NCI-H82 (cell line): Measurements from ENCODE around the gene SLC7A8.
A peak's percentile ranks its signal among the peaks of the same experiment; 100 is the strongest.
"Not testable (repeated sequence)": the region's sequence is repeated elsewhere in the genome, so short reads cannot be mapped to it uniquely, and the experiment has no call there.

ENCODE experiments used
- DNase-seq: peaks from one replicate; lab custom pipeline; 2025; lab: John Stamatoyannopoulos, UW

The SLC7A8 gene

GRCh38 chr14:23114120-23114458 lies 69.4 kb downstream of the SLC7A8 start:
- no peak for DNase-seq

- DNase-seq: no peak
These were observed 69.9 kb downstream of the SLC7A8 start for GRCh38 chr14:23113431-23114119.

GRCh38 chr14:23112359-23113178 lies 70.9 kb downstream of the SLC7A8 start:
- DNase-seq: no peak

DNA sequence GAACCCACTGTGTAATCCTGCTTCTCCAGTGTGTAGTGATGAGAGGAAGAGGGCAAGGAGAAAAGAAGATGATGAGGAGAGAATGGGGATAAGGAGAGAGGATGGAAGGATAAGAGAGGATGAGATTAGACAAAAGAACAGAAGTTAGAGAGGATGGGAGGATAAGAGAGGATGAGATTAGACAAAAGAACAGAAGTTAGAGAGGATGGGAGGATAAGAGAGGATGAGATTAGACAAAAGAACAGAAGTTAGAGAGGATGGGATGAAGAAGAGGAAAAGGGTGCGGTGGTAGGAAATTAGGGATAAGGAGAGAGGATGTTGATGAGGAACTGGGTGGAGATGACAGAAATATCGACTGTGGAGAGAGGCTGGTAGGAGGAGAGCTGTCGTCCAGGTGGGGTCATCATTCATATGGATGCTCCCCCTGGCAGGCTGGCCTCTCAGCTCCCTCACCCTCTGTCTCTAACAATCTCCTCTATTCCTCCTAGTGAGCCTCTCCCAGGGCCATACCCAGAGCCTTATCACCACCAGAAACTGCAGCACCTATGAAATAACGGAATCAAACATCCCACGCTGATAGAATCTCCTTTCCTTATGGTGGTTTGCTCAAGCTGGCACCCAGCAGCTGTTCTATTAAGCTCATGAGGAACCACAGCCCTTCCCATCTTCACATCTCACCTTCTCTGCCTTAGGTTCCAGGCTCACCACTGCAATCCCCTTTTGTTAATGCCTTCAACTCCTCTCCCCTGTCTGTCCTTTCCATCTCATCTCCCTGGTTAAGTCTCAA lies 72.7 kb downstream of the SLC7A8 start:
- peak; percentile 38 for DNase-seq

DNA sequence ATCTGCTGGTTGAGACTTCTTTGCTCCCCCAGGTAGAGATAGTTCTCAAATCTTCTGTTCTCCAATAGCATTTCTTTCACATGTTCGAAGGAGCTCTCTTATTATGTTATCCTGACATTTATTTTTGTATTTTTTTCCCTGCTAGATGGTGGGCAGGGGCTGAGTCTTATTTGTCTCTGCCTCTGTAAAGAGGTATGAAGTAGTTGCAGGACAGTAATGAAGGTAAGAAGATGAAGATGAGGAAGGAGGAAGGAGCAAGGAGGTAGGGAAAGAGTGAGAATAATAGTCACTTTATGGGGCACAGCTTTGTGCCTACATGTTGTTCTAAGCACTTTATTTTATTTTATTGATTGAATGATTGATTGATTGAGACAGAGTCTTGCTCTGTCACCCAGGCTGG lies 73.7 kb downstream of the SLC7A8 start:
- DNase-seq: no peak

DNA sequence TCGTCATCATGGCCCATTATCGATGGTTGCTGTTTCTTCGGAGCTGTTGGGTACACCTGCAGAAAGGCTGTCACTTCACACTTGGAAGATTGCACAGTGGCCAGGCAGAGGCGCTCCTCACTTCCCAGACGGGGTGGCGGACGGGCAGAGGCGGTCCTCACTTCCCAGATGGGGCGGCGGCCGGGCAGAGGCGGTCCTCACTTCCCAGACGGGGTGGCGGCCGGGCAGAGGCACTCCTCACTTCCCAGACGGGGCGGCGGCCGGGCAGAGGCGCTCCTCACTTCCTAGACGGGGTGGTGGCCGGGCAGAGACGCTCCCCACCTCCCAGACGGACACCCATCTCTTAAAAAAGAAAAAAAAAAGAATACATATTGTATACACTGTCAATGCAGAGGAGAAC lies 75.3 kb downstream of the SLC7A8 start:
- DNase-seq: not testable (repeated sequence)

DNA sequence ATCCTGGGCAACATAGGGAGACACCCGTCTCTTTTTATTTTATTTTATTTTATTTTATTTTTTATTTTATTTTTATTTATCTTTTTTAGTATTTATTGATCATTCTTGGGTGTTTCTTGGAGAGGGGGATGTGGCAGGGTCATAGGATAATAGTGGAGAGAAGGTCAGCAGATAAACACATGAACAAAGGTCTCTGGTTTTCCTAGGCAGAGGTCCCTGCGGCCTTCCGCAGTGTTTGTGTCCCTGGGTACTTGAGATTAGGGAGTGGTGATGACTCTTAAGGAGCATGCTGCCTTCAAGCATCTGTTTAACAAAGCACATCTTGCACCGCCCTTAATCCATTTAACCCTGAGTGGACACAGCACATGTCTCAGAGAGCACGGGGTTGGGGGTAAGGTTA lies 75.8 kb downstream of the SLC7A8 start:
- not testable (repeated sequence) for DNase-seq

DNA sequence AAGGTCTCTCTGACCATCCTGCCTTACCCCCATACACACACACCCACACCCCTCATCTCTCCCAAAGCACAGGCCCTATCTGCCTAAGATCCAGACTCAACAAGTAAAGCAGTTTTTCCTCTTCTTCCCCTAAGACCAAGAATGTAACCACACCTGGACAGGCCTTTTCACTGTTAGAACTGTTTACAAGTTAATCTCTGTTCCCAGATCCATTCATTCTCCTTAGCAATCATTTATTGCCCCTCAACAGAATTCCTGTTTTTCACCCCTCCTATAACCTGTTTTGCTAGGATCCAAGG lies 76.8 kb downstream of the SLC7A8 start:
- DNase-seq: no peak

DNA sequence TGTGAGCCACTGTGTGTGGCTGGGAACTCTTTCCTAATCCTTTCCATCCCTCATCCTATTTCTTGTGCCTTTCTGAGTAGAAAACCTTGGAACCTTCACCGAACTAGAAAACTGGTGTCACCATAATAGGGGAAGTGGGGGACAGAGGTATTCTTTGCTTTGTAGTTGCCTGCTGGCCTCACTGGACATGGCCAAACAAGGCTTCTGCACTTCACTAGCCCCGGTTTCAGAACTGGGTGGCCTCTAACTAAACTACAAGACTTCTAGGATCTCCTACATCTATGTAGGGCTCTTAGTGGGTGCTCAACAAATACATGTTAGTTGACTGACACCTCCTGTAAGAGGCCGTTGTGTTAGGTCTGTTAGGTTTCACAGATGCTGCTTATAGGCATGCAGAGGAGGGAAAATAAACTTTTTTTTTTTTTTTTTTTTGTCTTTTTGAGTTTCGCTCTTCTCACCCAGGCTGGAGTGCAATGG lies 78.1 kb downstream of the SLC7A8 start:
- DNase-seq: no peak

GRCh38 chr14:23104591-23105347 lies 78.7 kb downstream of the SLC7A8 start, which contains the start of gene CIROP:
TSS of gene CIROP (minus strand) at chr14:23104989. CDS start at chr14:23104920, 69 bp downstream.
- no peak for DNase-seq

DNA sequence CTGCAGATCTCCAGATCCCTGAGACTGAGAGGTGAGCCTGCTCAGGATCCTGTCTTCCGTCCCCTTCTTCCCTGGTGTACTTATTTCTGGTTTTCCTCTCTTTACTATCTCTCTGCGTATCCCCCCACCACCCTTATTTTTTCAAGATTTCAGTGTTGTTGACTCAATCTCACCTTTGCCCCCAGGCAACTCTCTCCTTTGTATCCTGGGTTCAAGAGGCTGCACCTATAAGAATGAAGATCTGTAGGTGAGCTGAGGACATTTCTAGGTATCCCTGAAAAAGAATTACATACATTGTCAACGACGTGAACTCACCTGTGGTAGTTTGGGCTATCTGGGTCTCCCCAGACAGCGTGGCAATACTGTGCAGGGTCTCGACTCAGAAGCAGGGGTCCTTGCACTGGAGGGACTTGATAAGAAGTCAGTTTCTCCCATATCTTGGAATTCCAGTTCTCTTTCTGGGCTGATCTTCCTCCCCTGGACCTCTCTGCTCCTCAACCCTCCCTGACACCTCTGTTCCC lies 79.3 kb downstream of the SLC7A8 start:
- DNase-seq: no peak

- no peak for DNase-seq
These were observed 79.9 kb downstream of the SLC7A8 start for GRCh38 chr14:23103581-23103980.

GRCh38 chr14:23102801-23103200 lies 80.7 kb downstream of the SLC7A8 start:
- no peak for DNase-seq

DNA sequence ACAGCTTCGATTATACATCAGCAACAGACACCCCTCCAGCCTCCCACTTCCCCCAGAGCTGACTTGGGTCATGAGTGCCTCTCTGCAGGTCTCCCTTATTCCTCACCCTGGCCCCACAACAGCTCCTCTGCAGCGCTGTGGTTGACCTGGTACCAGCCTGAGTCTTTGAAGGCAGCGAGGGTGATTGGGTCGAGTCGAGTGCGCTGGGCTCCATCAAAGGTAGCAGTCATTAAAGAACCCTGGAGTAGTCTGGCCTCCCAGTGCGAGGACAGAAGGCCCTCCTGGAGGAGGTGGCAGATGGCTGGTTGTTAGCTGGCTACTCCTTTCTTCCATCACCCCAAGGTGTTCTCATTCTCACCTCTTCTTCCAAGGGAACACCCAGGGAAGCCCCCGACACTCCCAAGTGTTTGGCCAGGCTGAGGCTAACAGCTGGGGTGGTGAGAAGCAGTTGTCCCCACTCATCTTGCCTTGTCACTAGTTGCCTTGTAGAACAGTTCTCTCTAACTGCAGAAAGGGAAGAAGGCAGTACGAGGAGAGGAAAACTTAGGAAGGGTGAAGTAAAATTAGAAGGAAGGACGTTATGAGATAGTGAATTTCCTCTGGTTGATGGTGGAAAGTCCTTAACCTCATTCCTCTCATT lies 81.4 kb downstream of the SLC7A8 start:
- DNase-seq: no peak

DNA sequence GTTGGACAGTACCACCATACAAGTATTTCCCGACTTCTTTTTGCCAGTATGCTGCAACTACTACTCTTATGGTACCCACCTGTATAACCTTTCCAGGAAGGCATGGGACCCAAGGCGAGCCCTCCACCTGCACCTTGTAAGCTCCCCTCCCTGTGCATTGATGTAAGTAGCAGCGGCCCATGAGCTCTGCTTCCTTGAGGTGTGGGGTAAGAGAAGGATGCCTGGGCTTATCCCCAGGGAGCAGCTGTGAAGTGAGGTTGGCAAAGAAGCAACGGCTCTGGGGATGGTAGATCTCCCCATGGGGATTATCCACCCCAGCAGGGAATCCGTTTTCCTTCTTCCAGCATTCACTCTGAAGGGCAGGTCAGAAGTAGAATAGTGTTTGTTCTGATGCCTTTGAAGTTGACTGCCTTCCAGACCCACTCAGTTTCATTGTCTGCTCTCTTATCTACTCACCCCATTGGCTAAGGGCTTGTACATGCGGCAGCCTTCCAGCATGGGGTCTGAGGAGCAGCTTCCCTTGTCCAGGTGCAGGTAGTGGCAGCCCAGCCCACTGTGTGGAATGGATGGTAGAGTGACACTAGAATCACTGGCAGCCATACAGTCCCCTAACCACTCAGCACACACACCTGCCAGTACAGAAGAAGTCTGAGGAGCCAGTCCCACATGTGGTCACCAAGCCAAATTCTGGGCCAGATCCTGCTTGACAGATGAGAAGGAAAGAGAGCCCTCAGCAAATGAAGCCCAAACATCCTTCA lies 82.1 kb downstream of the SLC7A8 start:
- peak; percentile 72 for DNase-seq

DNA sequence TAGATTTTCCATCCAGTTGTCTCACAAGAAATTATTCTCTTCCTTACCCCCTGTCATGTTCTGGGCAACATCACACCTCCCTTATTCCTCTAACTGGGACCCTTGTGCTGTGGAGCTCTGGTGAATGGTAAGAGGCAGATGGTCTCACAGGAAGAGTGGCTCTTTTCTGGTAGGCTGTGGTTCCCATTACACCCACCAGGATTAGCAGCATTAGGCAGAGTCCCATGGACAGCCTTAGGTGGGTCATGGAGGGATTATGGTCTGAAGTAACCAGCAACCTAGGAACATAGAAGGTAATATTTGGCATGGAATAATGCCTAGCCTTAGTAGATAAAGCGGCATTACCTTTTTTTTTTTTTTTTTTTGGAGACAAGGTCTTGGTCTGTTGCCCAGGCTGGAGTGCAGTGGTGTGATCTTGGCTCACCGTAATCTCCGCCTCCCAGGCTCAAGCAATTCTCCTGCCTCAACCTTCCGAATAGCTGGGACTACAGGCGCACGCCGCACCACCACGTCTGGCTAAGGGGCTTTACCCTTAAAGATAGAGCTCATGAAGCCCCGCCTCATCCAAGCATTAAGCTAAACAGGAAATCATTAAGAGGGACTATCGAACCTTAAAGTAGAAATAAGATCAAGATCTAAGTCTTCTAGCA lies 84.1 kb downstream of the SLC7A8 start:
- peak; percentile 61 for DNase-seq

GRCh38 chr14:23097786-23098185 lies 85.7 kb downstream of the SLC7A8 start:
- no peak for DNase-seq

DNA sequence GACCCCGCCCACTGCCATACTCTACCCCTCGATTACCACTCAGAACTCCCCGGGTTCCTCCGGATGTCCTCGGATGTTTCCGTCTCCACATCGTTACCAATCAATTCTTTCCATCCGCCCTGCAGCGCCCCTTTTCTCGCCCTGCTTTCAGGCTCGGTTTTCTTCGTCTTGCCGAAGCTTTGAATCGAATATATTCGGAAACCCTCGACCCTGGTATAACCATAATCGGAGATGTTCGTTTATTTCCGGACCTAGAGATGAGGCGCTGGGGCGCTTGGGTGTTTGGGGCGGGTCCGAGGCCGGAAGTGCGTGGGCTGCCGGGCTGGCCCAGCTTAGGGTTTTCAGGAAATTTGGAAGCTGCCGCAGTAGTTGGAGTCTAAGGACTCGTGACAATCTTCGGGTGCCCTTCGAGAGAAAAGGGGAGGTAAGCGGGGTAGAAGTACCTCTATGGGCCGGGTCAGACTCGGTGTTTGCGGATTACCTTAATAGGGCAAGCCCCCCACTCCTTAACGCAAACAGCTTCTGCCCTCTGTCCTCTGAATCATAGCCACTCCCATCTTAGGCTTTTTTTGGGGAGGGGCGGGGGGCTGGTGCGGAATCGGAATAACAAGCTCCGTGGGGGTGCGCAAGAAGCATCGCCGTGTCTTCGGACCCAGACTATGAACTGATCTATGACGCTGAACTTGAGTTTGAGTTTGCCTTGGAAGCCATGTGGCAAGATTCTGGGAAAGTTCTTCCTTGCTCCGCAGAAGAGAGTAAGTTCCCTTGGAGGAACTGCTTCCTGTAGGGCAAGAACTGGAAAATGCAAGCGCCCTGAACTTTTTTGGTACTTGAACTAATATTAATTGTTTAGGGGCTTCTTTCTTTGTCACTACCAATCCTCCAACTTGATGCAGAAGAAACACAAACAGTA lies 88.0 kb downstream of the SLC7A8 start, which contains the start of gene C14orf119:
Gene C14orf119 (plus strand): TSS at position 310 of the 913 bp plus-strand sequence. CDS start 2,154 bp downstream, outside the sequence.
- no peak for DNase-seq
